K562 (cell line): ENCODE measurements around the gene MEIOB. TPM values are rescaled to one million over a fixed set of nuclear protein-coding genes. Genes with fewer than 3 reads are reported as not detected.

Experiments used
- ADNP ChIP-seq: fragments of 200-800 bp; sonication (Bioruptor generic); IDR thresholded peaks from 2 replicates; pipeline ENCODE4 v1.6.1; 2016; ENCODE audit warnings: missing genetic modification characterization, missing compliant biosample characterization
- BRCA1 ChIP-seq, 2 experiments: fragments of 450-650 bp in 1 of 2; sonication (generic) in 1 of 2; formaldehyde crosslinking in 1 of 2; IDR thresholded peaks; 2 replicates each; pipeline versions ENCODE4 v1.5.0 to v1.6.1; 2017 to 2020; ENCODE audit warnings: mild to moderate bottlenecking in 1 of 2, missing genetic modification reagents in 1 of 2
- CBX2 ChIP-seq: fragments of 200-600 bp; sonication (generic); IDR thresholded peaks from one replicate; pipeline ENCODE4 v1.6.1; 2012; ENCODE audit warnings: mild to moderate bottlenecking, low read length, inconsistent platforms; ENCODE audit not compliant: insufficient read depth, poor library complexity, severe bottlenecking
- CREM ChIP-seq: IDR thresholded peaks from 2 replicates; pipeline ENCODE4 v1.6.1; 2014; ENCODE audit warnings: antibody characterized with exemption, low read depth
- DDX20 ChIP-seq: fragments of 450-650 bp; IDR thresholded peaks from 2 replicates; pipeline ENCODE4 v1.6.1; 2016; ENCODE audit warnings: missing genetic modification characterization, low read depth, mild to moderate bottlenecking, missing compliant biosample characterization, moderate library complexity
- DLX4 ChIP-seq: fragments of 250-450 bp; sonication (Bioruptor Pico); IDR thresholded peaks from 2 replicates; pipeline ENCODE4 v1.6.1; 2021; ENCODE audit warnings: mild to moderate bottlenecking
- EZH2 ChIP-seq: IDR thresholded peaks from 2 replicates; pipeline ENCODE4 v1.6.1; 2012; ENCODE audit warnings: low read depth, mild to moderate bottlenecking, inconsistent platforms, low read length, borderline replicate concordance
- GABPB2 ChIP-seq: fragments of 250-450 bp; sonication (Bioruptor Pico); conservative IDR thresholded peaks from 2 replicates; pipeline ENCODE4 v1.5.1; 2021; ENCODE audit warnings: mild to moderate bottlenecking
- HDAC1 ChIP-seq, 2 experiments: fragments of 450-650 bp; IDR thresholded peaks; 2 replicates each; pipeline ENCODE4 v1.6.1; 2016 to 2017; ENCODE audit warnings: inconsistent platforms in 1 of 2, mild to moderate bottlenecking in 1 of 2, moderate library complexity in 1 of 2
- MYNN ChIP-seq, 2 experiments: sonication (generic); formaldehyde crosslinking in 1 of 2; IDR thresholded peaks; 2 replicates each; pipeline versions ENCODE4 v1.5.0 to v1.6.1; 2016 to 2020; ENCODE audit warnings: antibody characterized with exemption in 1 of 2, missing genetic modification reagents in 1 of 2
- NBN ChIP-seq: fragments of 450-650 bp; IDR thresholded peaks from 2 replicates; pipeline ENCODE4 v1.6.1; 2016; ENCODE audit warnings: low read depth, mild to moderate bottlenecking
- NFRKB ChIP-seq: fragments of 450-650 bp; IDR thresholded peaks from 2 replicates; pipeline ENCODE4 v1.6.1; 2016; ENCODE audit warnings: low read depth
- TCF7 ChIP-seq: sonication (generic); IDR thresholded peaks from 2 replicates; pipeline ENCODE4 v1.6.1; 2016; ENCODE audit warnings: antibody characterized with exemption, borderline replicate concordance
- ZBTB12 ChIP-seq: fragments of 250-450 bp; sonication (Bioruptor Pico); IDR thresholded peaks from 2 replicates; pipeline ENCODE4 v1.4.0; 2020
- ZFPM2 ChIP-seq: fragments of 250-450 bp; sonication (Bioruptor Pico); IDR thresholded peaks from 2 replicates; pipeline ENCODE4 v1.5.1; 2022; ENCODE audit warnings: mild to moderate bottlenecking
- ZNF143 ChIP-seq: sonication (generic); formaldehyde crosslinking; IDR thresholded peaks from 2 replicates; pipeline ENCODE4 v1.9.0; 2022; ENCODE audit warnings: mild to moderate bottlenecking, missing genetic modification reagents
- polyA plus RNA-seq, 8 experiments: library from polyadenylated mRNA; depleted of rRNA in 4 of 8; stranded (reverse) in 5 of 8; unstranded in 3 of 8; fragments of >200 nt; fragmentation: Nextera tagmentation in 2 of 8; fragmentation: Illumina TruSeq in 1 of 8; extraction: Ambion mirVana in 2 of 8; extraction: Trizol in 1 of 8; gene quantifications; 2 replicates each; pipeline versions ENCODE4 v1.2.1 to v1.2.3, GENCODE V29; 2011 to 2014; ENCODE audit warnings: inconsistent platforms in 1 of 8, missing spikeins in 1 of 8
- total RNA-seq, 7 experiments: library from RNA; depleted of rRNA in 6 of 7; stranded (reverse); fragments of >200 nt in 6 of 7; fragmentation: Illumina TruSeq in 2 of 7; extraction: Trizol in 2 of 7; gene quantifications; 2 replicates each; pipeline versions ENCODE4 v1.2.1 to v1.2.3, GENCODE V29; 2011 to 2021; ENCODE audit warnings: low replicate concordance in 1 of 7
- TF ChIP-seq, protein P1 (sequence below): fragments of 450-650 bp; IDR thresholded peaks from 2 replicates; pipeline ENCODE4 v1.6.1; 2017; ENCODE audit warnings: antibody characterized with exemption, mild to moderate bottlenecking
- TF ChIP-seq, protein P2 (sequence below): fragments of 450-650 bp; IDR thresholded peaks from 2 replicates; pipeline ENCODE4 v1.6.1; 2017; ENCODE audit warnings: antibody characterized with exemption
- TF ChIP-seq, protein P3 (sequence below): fragments of 250-450 bp; sonication (Bioruptor Pico); IDR thresholded peaks from 2 replicates; pipeline ENCODE4 v1.8.0; 2022; ENCODE audit warnings: moderate library complexity, mild to moderate bottlenecking, inconsistent platforms

Gene MEIOB
- total and polyA plus RNA-seq, 9 of the 15 experiments (the other 6 are each of a cell fraction or from before 2014, with no cell fraction given): 25.4 to 203 (median 97.6) TPM

GRCh38 chr16:1871974-1872635 is at the start of gene MEIOB (continued):
- TF ChIP-seq, protein P1, sequence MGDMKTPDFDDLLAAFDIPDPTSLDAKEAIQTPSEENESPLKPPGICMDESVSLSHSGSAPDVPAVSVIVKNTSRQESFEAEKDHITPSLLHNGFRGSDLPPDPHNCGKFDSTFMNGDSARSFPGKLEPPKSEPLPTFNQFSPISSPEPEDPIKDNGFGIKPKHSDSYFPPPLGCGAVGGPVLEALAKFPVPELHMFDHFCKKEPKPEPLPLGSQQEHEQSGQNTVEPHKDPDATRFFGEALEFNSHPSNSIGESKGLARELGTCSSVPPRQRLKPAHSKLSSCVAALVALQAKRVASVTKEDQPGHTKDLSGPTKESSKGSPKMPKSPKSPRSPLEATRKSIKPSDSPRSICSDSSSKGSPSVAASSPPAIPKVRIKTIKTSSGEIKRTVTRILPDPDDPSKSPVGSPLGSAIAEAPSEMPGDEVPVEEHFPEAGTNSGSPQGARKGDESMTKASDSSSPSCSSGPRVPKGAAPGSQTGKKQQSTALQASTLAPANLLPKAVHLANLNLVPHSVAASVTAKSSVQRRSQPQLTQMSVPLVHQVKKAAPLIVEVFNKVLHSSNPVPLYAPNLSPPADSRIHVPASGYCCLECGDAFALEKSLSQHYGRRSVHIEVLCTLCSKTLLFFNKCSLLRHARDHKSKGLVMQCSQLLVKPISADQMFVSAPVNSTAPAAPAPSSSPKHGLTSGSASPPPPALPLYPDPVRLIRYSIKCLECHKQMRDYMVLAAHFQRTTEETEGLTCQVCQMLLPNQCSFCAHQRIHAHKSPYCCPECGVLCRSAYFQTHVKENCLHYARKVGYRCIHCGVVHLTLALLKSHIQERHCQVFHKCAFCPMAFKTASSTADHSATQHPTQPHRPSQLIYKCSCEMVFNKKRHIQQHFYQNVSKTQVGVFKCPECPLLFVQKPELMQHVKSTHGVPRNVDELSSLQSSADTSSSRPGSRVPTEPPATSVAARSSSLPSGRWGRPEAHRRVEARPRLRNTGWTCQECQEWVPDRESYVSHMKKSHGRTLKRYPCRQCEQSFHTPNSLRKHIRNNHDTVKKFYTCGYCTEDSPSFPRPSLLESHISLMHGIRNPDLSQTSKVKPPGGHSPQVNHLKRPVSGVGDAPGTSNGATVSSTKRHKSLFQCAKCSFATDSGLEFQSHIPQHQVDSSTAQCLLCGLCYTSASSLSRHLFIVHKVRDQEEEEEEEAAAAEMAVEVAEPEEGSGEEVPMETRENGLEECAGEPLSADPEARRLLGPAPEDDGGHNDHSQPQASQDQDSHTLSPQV: peak; percentile 81
- TF ChIP-seq GABPB2 (CRISPR knock-in tag) (no peak), ZFPM2 (CRISPR knock-in tag) (no peak), HDAC1 (IDR thresholded peaks at IDR 0.05) (no peak; a peak in 1 of 4 replicates), BRCA1 (IDR thresholded peaks at IDR 0.05) (no peak), BRCA1 (CRISPR knock-in tag; IDR thresholded peaks at IDR 0.05) (no peak), MYNN (IDR thresholded peaks at IDR 0.05) (no peak), MYNN (CRISPR knock-in tag; IDR thresholded peaks at IDR 0.05) (no peak), TCF7 (no peak), NFRKB (no peak), ZNF143 (no peak), CREM (0 out of 2 replicates have a peak, but pooled peaks have one; percentile 31), EZH2 (no peak), ZBTB12 (CRISPR knock-in tag) (no peak), NBN (peak; percentile 61; the same call in 1 of the 2 replicates), CBX2 (no peak), DLX4 (CRISPR knock-in tag) (no peak), DDX20 (tag) (no peak), ADNP (tag) (no peak)
- TF ChIP-seq, protein P2, sequence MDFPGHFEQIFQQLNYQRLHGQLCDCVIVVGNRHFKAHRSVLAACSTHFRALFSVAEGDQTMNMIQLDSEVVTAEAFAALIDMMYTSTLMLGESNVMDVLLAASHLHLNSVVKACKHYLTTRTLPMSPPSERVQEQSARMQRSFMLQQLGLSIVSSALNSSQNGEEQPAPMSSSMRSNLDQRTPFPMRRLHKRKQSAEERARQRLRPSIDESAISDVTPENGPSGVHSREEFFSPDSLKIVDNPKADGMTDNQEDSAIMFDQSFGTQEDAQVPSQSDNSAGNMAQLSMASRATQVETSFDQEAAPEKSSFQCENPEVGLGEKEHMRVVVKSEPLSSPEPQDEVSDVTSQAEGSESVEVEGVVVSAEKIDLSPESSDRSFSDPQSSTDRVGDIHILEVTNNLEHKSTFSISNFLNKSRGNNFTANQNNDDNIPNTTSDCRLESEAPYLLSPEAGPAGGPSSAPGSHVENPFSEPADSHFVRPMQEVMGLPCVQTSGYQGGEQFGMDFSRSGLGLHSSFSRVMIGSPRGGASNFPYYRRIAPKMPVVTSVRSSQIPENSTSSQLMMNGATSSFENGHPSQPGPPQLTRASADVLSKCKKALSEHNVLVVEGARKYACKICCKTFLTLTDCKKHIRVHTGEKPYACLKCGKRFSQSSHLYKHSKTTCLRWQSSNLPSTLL: no peak
- TF ChIP-seq, protein P3, sequence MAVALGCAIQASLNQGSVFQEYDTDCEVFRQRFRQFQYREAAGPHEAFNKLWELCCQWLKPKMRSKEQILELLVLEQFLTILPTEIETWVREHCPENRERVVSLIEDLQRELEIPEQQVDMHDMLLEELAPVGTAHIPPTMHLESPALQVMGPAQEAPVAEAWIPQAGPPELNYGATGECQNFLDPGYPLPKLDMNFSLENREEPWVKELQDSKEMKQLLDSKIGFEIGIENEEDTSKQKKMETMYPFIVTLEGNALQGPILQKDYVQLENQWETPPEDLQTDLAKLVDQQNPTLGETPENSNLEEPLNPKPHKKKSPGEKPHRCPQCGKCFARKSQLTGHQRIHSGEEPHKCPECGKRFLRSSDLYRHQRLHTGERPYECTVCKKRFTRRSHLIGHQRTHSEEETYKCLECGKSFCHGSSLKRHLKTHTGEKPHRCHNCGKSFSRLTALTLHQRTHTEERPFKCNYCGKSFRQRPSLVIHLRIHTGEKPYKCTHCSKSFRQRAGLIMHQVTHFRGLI (CRISPR knock-in tag): no peak
